Measurements from ENCODE around the gene ADD2.

The ADD2 gene

DNA sequence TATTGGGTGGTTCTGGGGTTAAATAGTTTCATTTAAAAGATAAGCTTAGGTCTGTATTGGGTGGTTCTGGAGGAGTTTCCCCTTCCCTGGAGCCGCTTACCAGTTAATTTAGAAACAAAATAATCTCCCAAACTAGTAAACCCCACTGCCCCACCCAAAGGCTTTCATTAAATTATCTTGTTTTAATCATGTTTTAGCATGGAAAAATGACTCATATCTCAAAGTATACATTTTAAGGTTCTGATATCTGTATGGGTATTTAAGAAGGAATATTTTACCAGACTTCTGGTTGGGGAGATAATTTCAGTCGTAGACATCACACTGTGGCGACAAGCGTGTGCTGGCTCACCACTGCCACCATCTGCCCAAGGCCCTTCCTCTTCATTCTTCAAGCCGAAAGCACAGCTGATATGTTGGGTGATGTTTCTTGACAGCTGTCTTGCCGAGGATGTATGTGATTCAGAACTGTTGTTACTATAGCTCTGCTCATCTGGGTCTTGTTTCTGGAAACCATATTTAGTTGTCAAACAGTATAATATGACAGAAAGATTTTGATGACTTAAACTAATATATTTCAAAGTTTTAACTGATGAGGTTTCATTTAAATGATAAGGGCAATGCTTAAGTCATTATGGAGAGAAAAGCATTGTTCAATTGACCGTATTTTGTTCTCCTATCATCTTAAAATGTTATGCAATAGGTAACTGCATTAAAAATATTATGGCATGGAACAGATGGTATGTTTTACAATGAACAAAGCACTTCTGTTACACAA lies 17.3 kb upstream of the ADD2 start:
- peak in 1 of 2 experiments; percentile 17 for DNase-seq

DNA sequence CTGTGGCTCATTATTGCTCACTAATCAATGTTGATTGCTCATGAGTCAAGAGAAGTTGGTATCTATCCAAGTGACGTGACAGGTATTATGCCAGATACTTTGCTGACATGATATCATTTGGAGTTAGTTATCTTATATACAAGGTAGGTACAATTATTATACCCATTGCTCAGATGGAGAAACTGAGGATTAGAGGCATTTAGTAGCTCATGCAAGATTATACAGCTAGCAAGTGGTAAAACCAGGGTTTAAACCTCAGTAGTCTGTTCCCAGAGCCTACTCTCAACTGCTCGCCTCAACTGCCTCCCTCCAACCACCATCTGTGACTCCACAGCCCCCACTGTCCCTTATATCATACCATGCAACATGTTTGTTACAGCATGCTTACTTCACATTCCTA lies 16.3 kb upstream of the ADD2 start:
- no peak for DNase-seq

DNA sequence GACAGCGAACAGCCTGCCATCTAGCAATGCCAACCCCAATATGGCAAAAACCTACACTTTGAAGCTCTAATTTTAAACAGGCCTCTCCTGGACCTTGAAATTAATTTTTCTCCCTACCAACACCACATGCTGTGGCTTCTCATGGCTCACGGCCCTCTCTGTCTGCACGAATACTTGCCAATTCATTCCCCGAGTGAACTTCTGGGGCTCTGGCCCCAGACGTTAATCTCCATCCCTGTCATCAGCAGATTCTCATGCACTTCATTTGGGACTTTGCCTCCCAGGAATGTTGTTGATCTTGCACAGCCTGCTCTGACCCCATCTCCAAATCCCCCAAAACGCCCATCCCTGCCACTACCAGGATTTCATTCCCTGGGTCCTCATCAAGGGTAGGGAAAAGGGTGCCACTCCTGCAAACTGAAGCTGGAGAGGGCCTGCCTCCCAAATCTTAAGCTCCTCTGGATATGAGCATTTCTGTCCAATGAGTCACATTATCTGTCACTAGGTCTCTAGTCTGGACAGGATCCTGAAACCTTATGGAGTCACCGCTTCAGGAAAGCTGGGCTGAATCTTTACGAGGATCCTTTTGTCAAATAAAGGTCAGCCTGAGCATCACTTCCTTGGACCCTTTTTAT lies 12.0 kb upstream of the ADD2 start:
- DNase-seq, result no peak

GRCh38 chr2:70779491-70779890 lies 11.5 kb upstream of the ADD2 start:
- no peak for DNase-seq

DNA sequence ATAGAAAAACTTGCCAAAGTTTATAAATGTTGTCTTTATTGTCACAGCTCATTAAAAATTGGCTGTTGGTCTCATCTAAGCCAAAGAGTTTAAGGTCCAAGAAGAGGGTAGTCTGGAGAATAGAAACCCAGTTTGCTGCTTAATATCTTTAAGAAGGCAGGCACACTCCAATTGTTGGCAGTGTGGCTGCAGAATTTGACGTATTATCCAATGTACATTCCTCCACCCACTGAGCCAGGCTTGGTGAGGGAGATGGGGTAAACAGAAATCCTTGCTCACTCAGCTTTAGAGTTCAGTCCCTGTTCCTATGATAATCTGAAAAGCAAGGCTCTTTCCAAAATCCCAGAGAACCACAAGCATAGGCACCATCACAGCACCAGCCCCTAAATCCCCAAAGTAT lies 10.7 kb upstream of the ADD2 start:
- no peak for DNase-seq

DNA sequence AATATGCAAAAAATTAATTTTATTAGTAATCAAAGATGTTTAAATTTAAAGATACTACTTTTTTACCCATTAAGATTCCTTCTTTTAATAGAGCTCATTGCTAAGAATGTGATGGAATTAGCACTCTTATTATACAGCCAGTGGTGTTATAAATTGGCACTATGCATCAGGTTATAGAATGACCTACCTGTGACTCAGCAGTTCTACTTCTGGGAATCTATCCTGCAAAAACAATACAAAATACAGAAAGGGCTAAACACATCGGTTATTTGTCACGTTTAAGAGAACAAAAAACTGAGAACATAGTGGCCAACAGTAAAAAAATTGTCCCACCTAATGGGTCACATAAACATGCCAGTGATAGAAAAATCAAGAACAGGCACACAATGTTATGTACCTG lies 9.4 kb upstream of the ADD2 start:
- no peak for DNase-seq

- no peak for DNase-seq
Measured at GRCh38 chr2:70776266-70776665, 8.3 kb upstream of the ADD2 start.

- no peak for DNase-seq
Measured at GRCh38 chr2:70775141-70775540, 7.1 kb upstream of the ADD2 start.

DNA sequence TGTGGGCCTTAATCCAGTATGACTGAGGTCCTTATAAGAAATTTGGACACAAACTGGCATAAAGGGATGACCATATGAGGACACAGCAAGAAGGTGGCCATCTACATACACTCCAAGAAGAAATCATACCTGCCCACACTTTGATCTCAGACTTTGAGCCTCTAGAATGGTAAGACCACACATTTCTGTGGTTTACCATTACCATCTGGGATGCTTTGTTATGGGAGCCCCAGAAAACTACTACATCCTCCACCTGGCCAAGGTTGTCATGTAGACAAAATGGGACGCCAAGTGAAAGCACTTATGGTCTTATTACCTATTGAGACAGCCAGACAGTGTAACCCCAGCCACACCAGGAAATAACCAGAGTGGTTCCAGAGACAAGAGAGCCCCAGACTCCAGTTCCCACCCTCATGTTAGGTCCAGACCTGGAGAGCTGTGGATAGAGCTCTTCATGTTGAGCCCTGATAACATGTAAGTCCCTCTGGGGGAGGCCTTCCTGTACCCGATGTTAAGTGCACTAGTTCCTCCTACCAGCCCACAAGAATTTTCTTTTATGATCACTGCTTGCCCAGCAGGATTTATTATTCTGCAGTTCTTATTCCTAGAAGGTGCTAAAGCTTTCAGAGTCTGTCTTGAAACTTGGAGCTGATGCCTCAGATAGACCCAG lies 4.6 kb upstream of the ADD2 start:
- no peak for DNase-seq

GRCh38 chr2:70771446-70771845 lies 3.4 kb upstream of the ADD2 start:
- no peak for DNase-seq

GRCh38 chr2:70769450-70769849 lies 1.4 kb upstream of the ADD2 start:
- no peak for DNase-seq

DNA sequence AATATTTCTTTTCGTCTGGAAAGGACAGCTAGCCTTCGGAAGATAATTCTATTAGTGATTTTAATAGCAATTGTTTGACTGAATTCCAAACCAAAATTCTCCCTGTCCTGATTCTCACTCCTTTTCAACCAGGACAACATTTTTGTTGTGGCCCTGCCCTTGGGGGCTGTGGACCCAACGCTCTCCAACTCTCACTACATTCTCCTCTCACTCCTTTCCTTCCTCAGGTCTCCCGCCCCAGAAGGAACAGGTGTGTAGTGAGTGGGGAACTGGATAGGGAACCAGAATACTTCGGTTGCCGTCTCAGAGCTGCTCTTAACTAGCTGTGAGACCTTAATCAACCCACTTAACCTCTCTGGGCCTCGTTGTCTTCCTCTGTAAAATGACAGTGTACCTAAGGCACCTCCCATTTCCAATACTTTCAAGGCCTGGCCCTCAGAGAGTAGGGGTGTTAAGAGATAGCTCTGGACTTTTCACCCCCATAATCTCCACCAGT lies 638 bp upstream of the ADD2 start:
- DNase-seq, result no peak

- DNase-seq, result no peak
Measured at GRCh38 chr2:70767079-70767698, 811 bp downstream of the ADD2 start.

DNA sequence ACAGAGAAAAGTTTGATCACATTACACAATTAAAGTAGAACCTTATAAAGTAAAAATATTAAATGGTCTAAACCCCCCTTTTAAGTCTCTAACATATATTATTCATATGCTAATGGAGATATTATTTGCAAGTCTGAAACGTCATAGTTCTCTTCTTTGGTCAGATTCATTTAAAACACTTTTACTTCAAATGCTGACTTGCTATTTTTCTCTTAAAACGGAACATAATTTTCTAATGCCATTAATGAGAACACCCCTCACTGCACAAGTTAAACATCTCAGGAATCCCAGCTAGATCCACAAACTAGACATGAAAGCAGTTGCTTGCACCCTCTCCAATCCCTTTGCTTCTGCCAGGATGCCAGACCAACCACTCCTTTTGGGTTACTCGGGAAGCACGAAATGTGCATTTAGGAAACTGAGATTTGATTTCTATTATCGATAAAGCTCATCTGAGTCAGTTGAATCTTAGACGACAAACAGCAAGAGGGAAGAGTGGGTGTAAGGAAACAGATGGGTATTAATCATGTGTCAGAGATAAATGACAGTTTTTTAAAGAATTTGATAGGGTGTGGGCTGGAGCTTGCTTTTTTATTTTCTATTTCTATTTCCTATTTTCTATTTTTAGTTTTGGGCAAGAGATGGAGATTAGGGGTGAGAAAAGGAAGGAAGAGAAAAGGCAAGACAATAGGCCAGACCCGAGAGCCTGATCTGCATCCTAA lies 1.5 kb downstream of the ADD2 start:
- DNase-seq, result no peak

GRCh38 chr2:70765507-70765906 lies 2.5 kb downstream of the ADD2 start:
- DNase-seq, result no peak

DNA sequence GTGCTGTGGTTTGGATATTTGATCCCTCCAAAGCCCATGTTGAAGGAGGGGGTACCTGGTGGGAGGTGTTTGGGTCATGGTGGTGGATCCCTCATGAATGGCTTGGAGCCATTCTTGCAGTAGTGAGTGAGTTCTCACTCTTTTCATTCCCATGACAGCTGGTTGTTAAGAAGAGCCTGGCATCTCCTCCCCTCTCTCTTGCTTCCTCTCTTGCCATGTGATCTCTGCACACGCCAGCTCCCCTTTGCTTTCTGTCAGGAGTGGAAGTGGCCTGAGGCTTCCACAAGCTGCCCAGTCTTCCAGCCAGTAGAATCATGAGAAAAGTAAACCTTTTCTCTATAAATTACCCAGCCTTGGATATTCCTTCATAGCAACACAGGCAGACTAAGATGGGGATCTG lies 8.6 kb downstream of the ADD2 start:
- no peak for DNase-seq

DNA sequence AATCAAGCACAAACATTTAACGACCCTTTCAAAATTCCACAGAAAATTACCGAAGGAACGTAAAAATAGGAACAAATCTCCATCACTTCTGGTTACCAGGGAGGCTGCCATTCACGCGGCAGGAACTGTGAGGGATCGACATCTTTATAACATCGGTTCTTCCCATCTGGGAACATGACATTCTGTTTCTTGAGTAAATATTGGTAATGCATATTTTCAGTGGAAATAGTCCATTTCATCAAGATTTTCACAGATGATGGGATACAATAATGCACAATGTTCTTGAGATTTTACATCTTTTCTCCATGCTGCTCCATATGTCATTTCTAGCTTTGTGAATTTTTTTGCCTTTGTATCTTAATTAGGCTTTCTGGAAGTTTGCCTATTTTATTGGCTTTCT lies 10.0 kb downstream of the ADD2 start:
- no peak for DNase-seq

DNA sequence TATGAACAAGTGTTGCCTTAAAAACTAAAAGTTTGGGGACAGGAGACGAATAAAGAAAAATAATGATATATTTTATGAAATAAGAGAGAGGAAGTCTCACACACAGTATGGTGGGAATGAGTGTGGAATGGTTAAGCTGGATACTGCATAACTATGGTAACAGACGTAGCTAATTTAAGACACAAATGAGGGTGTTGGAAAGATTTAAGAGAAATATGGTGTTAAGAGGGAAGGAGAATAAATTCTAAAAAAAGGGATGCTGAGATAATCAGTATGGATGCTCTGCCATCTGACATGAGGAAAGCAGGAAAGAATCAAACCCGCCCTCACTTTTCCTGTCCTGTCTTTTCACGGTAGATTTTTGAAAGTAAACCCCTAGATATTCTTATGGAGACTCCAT lies 10.6 kb downstream of the ADD2 start:
- DNase-seq, result no peak

DNA sequence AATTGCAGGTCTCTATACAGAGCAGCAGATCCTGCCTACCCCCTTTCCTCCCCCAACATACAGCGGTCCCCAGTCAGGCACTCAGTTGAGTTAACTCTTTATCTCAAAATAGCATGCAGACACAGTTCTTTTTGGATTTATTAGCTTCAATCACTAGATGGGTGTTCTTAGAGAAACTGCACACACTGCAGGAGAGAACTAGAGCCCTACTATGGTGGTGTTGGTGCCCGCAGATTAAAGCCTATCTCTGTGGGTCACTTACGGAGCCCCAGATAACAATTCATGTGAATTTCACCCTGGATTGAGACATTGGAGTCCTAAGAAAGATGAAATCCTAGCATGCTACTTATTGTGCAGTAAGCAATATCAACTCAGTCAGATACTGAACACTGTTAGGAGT lies 11.9 kb downstream of the ADD2 start:
- no peak for DNase-seq

DNA sequence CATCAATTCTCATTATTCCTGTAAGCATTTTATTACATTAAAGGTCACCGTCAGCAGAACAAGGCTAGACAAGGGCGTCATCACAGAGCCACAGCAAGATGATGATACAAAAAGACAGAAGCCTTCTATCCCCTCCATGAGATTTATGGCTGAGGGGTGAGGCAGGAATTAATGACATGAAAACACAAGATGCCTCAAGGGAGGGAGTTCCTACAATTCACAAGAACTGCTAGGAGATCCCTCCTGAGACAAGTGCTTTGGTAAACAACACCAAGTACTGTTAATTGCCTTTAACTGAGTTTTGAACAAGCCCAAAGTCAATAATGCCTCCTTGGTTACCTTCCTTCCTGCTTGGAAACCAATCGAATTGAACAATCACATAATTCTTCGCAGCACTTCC lies 14.1 kb downstream of the ADD2 start:
- DNase-seq, result no peak

DNA sequence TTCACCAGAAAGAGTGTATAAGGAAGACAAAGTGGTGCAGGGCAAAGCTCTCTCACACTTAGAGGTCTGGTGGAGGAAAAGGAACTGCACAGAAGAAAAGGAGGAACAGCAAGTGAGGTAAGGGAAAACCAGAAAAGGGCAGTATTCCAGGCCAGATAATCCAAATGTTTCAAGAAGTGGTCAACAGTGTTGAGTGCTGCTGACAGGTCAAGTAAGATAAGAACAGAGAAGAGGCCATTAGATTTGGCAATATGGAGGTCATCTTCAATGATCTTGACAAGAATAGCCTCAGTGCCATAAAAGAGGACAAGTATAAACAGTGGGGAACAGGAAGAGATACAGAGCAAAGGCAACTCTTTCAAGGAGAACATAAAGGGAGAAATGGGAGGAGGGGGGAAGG lies 15.0 kb downstream of the ADD2 start:
- DNase-seq, result no peak

DNA sequence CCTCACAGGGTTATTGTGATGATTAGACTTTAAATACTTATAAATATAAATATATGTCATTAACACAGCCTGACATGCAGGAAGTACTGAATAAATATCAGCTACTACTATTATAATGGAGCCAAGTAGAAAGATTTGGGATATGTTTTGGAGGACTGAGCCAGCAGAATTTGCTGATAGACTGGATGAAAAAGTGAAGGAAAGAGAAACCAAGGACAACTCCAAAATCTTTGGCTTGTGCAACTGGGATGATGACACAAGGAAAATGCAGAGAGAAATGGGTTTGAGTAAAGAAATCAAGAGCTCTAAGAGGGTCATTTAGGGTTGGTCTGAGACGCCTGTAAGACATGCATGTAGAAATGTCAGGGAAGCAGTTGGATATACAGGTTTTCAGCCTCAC lies 15.6 kb downstream of the ADD2 start:
- DNase-seq, result no peak

GRCh38 chr2:70751881-70752280 lies 16.1 kb downstream of the ADD2 start:
- DNase-seq, result no peak

Measured in SW 1271 (cell line).